ENCODE data around the gene CYGB.

Gene CYGB

DNA sequence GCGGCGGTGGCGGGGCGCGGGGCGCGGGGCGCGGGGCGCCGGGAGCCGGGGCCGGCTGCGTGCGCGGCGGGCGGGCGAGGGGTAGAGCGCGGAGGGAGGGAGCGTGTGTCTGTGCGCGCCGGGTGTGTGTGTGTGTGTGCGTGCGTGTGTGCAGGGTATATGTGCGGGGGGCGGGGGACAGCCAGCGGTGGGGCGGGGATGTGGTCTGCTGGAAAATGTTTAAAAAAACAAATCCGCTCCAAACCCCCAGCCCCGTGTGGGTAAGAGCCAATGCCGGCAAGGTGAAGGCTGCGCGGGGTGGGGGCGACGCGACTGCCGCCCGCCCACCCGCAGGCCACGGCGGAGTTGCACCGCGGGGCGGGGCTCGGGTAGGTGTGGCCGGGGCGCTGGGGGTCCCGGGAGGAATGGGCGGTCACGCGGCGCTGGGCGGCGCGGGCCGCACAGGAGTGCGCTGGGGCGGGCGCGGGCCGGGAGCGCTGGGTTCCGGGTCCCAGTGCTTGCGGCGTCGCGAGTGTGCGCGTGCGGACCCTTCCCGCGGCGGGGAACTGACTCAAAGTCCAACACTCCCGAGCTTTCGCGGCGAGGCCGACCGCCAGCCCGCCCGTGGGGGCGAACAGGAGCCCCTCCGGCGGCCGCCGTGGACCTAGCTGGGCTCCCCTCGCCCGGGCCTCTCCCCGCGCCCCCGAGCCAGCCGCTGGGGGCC is at the start of gene CYGB:
CYGB (minus strand) TSS at position 132 of the 703 bp plus-strand sequence. CDS start 167 bp downstream, outside the sequence.
- TF ChIP-seq, protein P1, sequence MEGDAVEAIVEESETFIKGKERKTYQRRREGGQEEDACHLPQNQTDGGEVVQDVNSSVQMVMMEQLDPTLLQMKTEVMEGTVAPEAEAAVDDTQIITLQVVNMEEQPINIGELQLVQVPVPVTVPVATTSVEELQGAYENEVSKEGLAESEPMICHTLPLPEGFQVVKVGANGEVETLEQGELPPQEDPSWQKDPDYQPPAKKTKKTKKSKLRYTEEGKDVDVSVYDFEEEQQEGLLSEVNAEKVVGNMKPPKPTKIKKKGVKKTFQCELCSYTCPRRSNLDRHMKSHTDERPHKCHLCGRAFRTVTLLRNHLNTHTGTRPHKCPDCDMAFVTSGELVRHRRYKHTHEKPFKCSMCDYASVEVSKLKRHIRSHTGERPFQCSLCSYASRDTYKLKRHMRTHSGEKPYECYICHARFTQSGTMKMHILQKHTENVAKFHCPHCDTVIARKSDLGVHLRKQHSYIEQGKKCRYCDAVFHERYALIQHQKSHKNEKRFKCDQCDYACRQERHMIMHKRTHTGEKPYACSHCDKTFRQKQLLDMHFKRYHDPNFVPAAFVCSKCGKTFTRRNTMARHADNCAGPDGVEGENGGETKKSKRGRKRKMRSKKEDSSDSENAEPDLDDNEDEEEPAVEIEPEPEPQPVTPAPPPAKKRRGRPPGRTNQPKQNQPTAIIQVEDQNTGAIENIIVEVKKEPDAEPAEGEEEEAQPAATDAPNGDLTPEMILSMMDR (IDR thresholded peaks at IDR 0.05; ENCODE audit: insufficient read depth, low read length, poor library complexity, severe bottlenecking): no peak
- no peaks in the 10 kb centered on the region for H3K36me3 ChIP-seq (ENCODE audit: control insufficient read depth, insufficient read depth, low read length)
- no peak within 1 kb of the TSS for H3K4me3 ChIP-seq (replicated peaks; ENCODE audit: low read depth, low read length)
- no peak for DNase-seq (ENCODE audit: extremely low read depth, insufficient read length)
- peaks cover 6% of the 10 kb centered on the region for H3K27me3 ChIP-seq (replicated peaks; ENCODE audit: control insufficient read depth, insufficient read depth, low read length)

DNA sequence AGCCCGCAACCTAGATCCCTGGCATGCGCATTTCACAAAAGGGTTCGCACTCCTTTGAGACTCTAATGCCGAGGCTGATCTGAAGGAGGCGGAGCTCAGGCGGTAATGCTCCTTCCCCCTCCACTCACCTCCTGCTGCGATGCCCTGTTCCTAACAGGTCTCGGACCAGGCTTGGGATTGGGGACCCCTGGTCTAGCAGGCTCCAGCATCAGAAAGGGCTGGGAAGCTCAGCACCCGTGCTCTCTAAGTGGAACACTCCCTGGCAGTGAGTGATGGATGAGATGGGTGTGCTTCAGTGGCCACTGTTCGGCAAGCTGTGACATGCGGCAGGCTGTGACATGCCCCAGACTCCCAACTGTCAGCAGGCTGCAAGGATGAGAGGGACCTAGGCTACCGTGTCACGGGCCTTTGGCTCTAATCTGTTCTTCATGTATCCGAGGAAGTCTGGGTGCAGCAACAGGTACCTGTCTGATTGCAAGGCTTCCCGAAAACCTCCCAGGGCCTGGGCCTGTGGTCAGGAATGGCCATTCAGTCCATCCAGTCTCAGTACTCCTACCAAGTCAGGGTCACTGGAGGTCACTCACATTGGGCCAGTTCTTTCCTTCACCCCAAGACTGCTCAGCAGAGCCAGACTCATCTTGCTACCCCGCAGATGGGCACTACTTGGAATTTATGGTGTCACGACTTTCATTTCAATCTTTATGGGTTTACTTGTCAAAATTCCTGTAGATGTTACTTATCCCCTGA is 49.4 kb upstream of the CYGB start:
- no peak for DNase-seq (ENCODE audit: extremely low read depth, insufficient read length)
- Histone ChIP-seq H3K36me3 (ENCODE audit: control insufficient read depth, insufficient read depth, low read length) (no peaks in the 10 kb centered on the region), H3K4me3 (replicated peaks; ENCODE audit: low read depth, low read length) (no peak overlapping the region), H3K27me3 (replicated peaks; ENCODE audit: control insufficient read depth, insufficient read depth, low read length) (no peaks in the 10 kb centered on the region; the same call in 1 of the 2 replicates)
- TF ChIP-seq, protein P1 (IDR thresholded peaks at IDR 0.05; ENCODE audit: insufficient read depth, low read length, poor library complexity, severe bottlenecking): no peak

GRCh38 chr17:76585649-76586593 is 48.4 kb upstream of the CYGB start, which contains the start of gene ST6GALNAC2:
ST6GALNAC2 (minus strand) TSS chr17:76585860; CDS start chr17:76585808, 52 bp downstream.
- Histone ChIP-seq H3K4me3 (replicated peaks; ENCODE audit: low read depth, low read length) (peak within 1 kb of the TSS; percentile 59), H3K27me3 (replicated peaks; ENCODE audit: control insufficient read depth, insufficient read depth, low read length) (no peaks in the 10 kb centered on the region; the same call in 1 of the 2 replicates), H3K36me3 (ENCODE audit: control insufficient read depth, insufficient read depth, low read length) (no peaks in the 10 kb centered on the region)
- no peak for DNase-seq (ENCODE audit: extremely low read depth, insufficient read length)
- TF ChIP-seq, protein P1 (IDR thresholded peaks at IDR 0.05; ENCODE audit: insufficient read depth, low read length, poor library complexity, severe bottlenecking): peak; percentile 34

GRCh38 chr17:76585033-76585648 is 47.6 kb upstream of the CYGB start:
- Histone ChIP-seq H3K27me3 (replicated peaks; ENCODE audit: control insufficient read depth, insufficient read depth, low read length) (no peaks in the 10 kb centered on the region; the same call in 1 of the 2 replicates), H3K4me3 (replicated peaks; ENCODE audit: low read depth, low read length) (peak overlapping the region; percentile 59), H3K36me3 (ENCODE audit: control insufficient read depth, insufficient read depth, low read length) (no peaks in the 10 kb centered on the region)
- no peak for DNase-seq (ENCODE audit: extremely low read depth, insufficient read length)
- TF ChIP-seq, protein P1 (IDR thresholded peaks at IDR 0.05; ENCODE audit: insufficient read depth, low read length, poor library complexity, severe bottlenecking): no peak

GRCh38 chr17:76584427-76585032 is 47.0 kb upstream of the CYGB start:
- no peak for DNase-seq (ENCODE audit: extremely low read depth, insufficient read length)
- Histone ChIP-seq H3K36me3 (ENCODE audit: control insufficient read depth, insufficient read depth, low read length) (no peaks in the 10 kb centered on the region), H3K4me3 (replicated peaks; ENCODE audit: low read depth, low read length) (peak overlapping the region; percentile 59), H3K27me3 (replicated peaks; ENCODE audit: control insufficient read depth, insufficient read depth, low read length) (no peaks in the 10 kb centered on the region; the same call in 1 of the 2 replicates)
- TF ChIP-seq, protein P1 (IDR thresholded peaks at IDR 0.05; ENCODE audit: insufficient read depth, low read length, poor library complexity, severe bottlenecking): no peak

All from GM06990 (cell line).